NCI-H2227 (cell line): ENCODE data around the gene VTI1A.

Source experiments
- DNase-seq: peaks from one replicate; lab custom pipeline; 2025; ENCODE audit not compliant: unreplicated experiment; lab: John Stamatoyannopoulos, UW

The VTI1A gene

DNA sequence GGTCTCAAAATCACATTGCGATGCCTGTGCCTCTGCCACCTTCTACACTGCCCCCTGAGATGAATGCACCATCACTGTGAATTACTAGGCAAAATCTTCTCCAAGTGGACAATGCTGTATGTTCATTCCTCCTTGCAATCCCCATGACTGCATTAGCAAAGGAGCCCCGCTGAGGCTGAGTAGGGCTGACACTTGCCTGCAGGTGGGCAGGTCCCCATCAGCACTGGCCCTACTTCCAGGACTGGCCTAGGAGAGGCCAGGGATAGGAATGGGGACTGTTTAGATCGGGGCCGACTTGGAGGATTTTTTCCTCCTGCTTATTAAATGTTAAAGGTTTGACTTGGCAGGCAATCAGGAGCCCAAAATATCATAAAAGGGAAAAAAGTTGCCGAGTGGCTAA, 376.0 kb downstream of the VTI1A start:
- no peak for DNase-seq

DNA sequence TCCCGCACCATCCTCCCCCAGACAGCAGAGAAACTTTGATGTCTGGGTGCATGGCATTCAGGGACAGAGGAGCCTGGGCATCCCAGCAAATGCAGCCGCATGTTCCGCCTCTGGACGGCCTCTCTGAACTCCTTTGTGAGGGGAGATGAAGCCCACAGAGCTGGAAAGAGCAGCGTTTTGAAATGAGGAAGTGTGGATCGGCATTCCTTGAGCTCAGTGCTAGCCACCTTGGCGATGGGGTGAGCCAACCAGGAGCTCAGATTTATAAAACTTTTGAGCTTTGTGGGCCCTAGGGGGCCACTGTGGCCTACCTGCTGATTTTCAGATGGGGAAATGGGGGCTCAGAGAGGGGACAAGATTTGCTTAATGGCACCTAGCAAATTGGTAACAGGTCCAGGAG, 376.6 kb downstream of the VTI1A start:
- DNase-seq = no peak

DNA sequence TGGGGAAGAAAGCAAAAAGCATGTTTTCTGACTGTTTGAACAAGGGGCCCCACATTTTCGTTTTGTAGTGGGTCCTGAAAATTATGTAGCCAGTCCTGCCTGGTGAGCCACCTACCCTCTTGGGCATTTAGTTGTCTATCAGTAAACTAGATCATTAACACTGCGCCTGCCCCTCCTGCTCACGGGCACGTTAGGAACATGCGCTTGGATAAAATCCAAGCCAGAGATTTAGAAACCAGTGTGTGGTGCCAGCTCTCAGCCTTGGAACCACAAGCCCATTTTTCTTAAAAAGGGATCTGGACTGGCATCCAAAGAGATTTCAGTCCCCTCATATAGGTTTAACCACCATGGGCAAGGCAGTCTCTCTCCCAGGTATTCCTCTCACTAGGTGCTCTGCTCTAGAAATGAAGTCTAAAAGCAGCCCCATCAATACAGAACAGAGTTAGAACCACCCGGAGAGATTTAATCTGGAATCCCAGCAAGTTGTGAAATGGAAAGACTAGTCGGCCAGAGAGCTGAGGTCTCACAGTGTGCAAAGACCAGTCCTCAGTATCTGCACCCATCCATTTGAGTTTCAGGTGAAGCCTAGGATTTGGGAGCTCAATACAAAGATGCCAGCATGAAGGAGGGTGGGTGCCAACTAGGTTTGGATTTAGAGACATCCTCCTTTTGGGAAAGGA, 379.1 kb downstream of the VTI1A start:
- DNase-seq = no peak

DNA sequence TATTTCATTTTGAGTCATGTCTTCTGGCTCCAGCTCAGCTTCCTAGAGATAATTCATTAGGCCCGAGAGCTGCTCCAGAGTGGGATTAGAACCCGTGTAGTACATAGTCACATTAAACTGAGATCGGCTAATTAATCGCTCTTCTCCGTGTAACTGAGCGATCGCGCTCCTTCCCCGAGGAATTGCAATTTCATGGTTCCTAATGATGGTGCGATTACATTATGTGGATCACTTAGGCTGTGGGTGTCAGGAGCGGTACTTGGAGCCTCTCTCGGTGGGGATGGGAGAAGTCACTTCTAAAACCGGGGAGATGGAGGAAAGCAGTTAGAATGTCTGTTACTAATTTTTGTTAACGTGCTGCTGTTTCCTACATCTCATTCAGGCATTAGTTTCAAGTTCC, 380.1 kb downstream of the VTI1A start:
- DNase-seq = no peak

DNA sequence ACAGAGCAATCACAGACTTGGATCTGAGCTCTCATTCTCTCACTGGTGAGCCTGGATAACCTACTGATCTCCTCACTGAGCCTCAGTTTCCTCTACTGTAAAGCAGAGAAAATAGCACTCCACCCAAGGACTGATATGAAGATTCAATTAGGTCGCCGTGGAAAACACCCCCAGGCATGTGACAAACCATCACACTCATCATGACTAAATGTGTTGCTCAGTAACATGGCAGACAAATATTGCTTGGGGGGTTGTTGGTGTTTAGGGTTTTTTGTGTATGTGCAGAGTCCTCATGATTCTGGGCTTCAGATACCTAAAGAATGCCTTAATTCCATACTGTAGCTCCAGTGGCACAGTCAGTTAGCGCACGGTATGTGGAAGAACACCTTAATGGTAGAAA, 380.9 kb downstream of the VTI1A start:
- DNase-seq = no peak

DNA sequence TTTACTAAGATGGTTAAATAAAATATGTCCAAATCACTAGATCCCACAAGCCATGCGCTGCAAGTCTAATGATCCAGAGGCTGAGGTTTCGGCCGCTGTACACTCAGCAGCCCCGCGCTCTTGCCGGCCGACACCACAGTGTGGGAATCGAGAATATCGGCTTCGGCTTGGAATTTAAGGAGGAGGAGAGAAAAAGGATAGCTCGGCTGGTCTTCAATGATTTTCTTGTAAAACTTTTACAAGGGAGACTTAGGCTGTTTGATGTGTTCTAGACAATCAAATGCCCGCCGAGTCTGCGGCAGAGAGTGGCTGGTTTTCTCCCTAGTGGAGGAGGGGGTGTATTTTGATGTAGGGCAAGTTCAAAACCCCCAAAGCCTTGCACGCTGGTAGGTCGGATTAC, 384.8 kb downstream of the VTI1A start:
- no peak for DNase-seq

DNA sequence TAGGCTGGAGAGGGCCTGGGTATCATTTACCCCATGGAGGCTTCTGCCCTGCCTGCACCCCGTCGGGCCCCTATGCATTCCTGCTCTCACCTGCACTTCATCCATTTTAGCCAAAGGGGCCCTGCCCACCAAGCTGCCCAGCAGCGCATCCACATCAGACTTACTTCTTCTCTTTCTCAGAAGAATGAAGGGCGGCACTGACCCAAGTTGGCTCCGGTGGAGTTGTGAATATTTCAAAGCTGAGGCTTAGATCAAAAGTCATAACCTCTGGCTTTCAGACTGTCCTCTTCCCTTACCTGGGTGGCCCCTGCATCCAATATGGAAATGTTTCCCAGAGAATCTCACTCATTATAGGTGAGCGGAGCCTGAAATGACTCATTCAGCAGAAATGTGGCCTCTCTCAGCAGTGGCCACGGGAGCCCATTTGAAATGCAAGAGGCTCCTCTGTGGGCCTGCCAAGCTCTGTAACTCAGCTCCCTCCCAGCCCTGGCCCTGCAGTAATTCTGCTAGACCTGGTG, 385.4 kb downstream of the VTI1A start:
- DNase-seq = no peak

DNA sequence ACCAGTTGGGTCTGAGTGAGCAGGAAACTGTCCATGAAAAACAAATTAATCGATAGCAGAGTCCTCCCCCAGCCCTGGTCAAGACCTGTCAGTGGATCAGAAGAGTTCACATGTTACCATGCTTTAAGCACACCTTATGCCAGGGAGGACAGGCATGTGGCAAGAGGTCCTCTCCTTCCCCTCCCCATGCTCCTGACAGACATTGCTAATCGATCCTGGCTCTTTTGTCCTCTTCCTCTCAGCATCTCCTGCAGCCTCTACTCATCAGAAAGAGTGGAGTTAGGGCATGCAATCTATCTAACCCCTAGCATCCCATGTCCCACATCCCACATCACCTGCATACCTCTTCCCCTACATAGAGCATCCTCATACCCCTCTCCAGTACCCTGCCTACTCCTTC, 385.9 kb downstream of the VTI1A start:
- no peak for DNase-seq

DNA sequence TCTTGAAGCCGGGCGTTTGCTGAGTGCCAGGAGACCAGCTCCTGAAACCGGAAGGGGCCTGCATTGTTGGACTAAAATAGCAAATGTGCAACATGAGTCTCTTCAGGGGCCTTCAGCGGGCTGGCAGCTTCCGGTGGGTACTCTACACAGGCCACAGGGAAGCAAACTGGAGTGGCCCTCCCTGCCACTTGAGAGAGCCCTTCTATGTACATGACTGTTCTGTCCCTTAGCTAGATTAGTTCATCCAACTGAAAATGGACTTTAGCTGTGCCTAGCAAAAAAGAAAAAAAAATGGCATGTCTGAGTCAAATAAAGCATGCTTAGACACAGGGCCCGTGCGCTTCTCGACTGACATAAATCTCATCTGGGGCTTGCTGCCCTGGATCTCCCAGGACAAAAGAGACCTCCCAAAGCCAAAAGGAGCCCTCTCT, 387.8 kb downstream of the VTI1A start:
- no peak for DNase-seq

DNA sequence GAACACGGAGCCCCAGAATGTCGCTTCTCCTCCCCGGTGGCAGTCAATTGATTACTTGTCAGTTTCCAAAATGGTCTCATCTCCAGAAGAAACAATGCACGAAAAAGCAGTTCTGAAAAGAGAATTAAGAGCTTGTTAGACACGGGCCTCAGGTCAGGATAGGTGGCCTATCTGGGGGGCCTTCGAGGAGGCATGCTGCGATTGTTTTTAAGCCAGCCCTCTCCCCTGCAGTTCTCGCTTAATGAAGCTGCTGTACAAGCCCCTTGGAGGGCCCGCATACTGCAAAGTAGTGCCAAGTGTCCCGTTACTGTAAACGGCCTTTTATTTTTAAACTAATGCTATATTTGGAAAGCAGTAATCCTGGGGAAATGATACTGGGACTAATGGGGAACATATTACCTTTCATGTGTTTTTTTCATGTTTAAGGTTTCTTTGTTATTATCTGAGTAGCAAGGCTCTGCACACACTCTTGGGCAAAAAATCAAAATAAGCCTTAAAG, 388.3 kb downstream of the VTI1A start:
- DNase-seq = no peak

DNA sequence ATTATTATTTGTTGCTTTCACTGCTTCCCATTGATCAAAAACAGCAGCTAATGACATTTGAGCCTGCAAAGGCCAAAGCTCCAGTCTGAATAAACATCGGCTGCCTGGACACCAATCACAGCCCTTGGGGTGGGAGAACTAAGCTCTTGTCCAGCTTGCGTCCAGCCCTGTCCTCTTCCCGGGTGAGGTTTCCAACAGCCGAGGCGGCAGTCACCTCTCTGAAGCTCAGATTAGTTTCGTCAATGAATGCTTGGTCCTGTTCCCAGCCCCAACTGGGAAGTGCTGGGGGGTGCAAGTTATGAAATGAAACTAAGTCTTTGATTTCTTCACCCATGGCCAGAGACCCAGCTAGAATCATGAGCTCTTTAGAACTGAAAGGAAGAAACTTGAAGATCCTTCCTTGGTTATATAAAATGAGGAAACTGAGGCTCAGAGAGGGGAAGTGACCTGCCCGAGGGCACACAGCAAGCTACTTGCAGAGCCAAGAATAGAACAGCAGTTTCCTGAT, 389.0 kb downstream of the VTI1A start:
- DNase-seq = no peak

DNA sequence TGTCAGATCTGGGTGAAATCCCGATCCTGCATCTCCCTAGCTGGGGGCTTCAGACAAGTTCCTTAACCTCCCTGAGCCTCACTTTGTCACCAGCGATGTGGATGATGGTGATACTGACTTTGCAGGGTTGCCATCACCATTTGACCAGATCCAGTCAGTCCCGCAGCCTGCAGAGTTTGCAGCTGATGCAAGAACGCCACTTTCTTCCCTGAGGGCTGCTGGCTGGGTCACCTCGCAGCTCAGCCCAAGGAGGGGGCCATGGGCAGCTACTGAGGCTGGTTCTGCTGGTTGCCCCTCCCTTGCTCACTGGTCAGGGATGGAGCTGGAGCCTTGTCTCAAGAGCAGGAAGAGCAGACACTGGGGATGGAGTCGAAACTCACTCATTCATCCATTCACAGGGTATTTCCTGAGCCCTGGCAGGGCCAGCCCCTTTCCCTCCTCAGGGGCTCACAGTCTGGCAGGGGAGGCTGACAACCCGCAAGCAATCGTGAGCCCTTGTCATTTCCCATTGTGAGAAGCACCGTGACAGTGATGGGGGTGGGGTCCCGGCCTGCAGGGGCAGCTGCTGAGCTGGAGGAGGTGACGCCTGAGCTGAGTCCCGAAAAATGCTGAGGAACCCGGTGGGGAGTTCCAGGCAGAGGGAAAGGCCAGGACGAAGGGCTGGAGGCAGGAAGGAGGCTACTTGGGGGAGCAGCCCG, 391.9 kb downstream of the VTI1A start:
- no peak for DNase-seq

DNA sequence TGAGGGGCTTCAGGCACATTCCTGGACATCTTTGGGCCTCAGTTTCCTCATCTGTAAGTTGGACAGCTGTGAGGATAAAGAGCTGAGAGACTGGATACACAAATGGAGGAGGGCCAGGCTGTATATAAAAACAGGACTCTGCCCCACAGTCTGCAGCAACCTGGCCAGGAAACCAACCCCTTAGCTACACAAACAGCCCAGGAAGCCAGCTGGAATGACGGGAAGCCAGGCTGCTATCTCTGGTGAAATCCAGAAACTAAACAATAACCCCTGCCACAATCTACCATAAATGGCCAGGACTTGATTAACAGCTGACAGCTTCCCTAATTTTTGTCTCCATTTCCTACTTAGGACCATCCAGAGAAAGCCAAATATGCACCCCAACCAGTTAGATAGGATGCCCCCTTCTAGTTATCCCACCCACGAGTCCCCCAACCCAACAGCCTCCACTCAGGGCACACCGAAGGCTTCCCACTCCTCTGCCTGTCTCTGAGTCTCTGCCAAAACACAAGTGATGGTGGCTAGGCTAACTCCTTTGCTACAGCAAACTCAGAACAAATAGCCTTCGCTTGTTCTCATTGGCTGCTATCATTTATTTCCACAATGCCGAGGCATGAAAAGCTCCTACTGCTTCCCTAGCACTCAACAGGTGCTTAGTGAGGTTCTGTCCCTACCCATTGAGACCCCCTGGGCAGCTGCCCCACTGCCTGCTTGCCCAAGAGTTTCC, 393.1 kb downstream of the VTI1A start:
- DNase-seq = no peak

DNA sequence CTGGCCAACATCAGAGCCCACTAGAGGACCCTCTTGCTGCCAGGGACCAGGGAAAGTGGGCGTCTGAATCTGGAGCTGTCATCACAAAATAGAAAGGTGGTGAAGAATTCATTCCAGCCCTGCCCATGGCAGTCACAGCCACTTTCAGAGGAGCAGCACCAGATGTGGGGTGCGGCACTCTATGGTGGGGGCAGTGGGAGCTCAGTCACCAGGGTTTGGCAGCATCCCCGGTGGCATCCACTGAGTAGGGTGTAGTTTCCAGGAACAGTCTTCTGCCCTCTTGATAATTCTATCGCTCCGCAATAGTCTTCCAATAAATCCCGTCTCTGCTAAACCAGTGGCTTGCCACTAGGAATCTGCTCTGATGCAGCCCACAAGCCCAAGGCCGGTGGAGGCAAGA, 394.5 kb downstream of the VTI1A start:
- DNase-seq = no peak

DNA sequence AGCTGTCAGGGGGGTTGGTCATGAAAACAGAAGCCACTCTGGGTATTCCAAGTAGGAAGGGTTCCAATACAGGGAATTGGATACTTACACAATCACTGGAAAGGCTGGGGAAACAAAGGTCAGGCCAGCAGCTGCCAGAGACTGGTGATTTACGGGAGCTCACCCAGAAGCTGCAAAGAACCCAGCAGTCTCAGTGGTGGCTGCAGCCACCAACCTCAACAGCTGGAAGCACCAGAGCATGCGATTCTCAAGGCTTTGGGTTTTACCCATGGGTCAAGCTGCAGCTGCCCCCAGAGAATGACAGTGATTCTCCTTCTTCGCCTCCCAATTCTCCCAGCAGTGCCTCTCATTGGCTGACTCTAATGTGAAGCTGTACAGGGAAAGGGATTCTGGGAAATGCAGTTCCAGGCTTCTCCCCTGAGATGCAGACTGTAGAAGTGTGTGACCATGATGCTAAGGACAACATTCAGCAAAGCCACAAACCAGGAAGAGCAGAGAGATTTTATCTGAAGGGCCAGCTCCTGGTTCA, 395.9 kb downstream of the VTI1A start:
- no peak for DNase-seq

DNA sequence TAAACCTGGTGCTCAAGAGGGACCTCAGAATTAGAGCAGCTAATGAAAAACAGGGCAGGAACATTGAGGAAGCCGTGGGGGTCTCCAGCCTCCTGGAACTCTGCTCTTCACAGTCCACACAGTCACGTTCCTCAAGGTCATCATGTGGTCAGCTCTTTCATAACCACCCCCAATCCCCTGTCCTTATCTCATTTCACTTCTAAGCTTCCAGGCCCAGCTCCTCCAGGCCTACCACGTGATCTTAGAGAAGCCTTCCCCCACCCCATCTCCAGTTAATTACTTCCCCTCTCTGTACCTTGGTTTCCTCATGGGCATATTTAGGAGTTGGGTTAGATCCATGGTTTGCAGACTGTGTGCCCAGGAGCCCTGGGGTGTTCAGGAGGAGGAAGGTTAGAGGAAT, 396.6 kb downstream of the VTI1A start:
- DNase-seq = no peak

DNA sequence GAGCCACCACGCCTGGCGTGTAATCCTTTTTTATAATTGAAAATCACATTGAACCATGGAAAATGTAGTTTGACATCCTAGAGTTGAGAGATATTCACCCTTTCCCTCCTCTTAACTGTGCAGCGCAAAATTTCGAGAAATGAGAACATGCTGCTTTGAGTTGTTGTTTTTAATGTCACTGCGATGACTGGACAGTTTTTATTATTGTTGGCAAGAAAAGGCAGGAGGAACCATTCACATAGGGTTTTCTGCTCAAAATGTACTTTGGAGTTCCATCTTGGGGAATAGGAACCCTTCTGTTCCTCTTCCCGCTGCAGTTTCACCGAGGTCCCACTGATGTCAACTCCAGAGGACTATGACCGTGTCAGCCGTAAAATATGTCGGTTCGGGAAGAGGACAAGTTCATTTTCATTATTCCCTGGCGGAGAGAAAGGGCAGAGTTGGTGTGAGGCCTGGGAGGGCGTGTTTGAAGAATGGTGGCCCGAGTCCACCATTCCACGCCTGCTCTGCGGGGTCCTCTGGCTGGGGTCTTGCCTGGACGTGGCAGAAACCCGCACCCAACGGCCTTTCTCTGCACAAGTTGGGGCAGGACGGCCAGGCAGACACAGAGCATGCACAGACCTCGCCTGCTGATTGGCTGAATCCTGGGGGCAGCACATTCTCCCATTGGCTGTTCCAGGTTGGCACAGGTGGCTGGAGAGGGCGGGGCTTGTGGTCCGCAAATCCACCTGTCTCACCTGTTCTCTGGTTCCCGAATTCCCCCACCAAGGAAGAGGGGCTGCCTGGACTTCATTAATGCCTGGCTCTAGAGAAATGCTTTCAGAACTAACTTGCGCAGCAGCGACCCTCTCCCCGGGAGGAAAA, 397.9 kb downstream of the VTI1A start:
- no peak for DNase-seq

DNA sequence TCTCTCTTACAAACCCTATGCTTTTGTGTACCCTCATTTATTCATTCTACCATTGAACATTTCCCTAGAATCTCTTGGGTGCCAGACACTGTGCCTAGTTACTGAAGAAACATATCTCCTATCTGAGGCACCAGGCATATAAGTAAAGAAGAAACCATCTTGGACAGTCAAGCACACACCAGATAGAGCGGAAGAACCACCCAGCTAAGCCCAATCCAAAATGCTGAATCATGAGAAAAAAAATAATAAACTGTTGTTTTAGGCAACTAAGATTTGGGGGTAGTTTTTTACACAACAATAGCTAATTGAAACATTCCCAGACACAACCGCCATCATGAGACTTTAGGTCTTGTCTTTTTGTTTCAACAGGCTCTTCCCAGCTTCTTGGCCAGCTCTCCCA, 400.8 kb downstream of the VTI1A start:
- DNase-seq = no peak

DNA sequence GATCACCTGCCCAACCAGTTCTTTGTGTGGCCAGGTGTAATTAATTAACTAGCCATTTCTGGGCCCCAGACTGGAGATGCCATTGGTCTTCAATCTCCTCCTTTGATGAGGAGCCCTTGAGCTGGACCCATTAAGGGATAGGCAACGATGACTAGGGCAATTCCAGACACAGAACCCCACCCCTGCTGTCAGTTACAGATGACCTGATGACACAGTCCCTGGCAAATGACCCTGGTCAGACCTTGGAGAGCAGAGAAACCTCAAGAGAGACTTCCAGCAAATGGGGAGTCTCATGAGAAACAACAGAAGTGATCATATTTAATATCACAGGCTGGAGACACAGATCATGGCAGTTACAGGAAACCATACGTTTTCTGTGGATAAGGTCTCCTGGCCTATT, 401.2 kb downstream of the VTI1A start:
- no peak for DNase-seq

DNA sequence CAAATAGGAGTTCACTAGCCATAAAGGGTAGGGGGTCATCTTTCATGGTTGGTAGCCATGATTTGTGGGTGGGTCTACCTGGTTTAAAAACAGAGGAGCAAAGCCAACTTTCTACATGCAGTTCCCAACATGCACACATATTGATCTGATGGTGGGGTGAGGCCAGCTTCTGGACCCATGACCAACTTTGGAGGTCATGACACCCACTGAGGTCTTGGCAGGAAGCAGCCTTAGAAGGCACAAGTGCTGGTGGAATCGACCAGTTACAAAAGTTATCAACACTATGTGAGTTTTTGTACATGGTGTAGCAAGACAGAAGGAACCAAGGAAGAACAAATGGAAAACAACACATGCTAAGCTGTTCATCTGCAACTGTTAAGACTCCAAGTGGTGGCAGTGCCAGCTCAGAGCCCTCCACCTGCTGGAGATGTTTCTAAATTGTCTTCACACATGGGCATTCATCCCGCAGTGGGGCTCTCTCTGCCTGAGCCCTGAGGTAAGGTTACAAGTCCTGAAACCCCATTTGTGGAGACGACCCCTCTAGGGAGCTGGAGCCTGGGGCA, 401.9 kb downstream of the VTI1A start:
- DNase-seq = no peak
